SIG-M5 (cell line): ENCODE results near the gene DCTN2.
"Not testable (repeated sequence)": the region's sequence is repeated elsewhere in the genome, so short reads cannot be mapped to it uniquely, and the experiment has no call there.

Source experiments
- DNase-seq: peaks from one replicate; lab custom pipeline; 2025; lab: John Stamatoyannopoulos, UW

Gene DCTN2

DNA sequence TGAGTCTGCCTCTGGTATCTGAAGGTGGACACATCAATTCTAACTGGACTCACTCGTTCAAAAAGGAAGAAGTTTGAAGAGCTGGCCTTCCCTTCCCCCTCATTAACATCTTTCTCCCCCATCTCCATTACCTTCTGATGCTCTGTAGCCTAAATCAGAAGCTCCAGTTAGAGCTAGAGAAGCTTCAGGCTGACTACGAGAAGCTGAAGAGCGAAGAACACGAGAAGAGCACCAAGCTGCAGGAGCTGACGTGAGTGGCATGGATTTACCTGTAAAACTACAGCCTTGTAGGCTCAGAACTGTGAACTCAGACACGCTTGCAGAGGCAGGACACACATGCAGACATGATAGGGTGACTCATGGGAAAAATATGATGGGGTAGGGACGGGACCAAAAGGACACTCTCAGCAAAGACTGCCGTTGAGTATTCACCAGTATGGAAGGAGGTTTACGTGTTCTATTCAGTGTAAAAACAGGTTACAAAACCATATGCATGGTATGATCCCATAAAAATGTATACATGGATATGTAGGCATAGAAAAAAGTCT is 29.7 kb upstream of the DCTN2 start:
- DNase-seq, result no peak

DNA sequence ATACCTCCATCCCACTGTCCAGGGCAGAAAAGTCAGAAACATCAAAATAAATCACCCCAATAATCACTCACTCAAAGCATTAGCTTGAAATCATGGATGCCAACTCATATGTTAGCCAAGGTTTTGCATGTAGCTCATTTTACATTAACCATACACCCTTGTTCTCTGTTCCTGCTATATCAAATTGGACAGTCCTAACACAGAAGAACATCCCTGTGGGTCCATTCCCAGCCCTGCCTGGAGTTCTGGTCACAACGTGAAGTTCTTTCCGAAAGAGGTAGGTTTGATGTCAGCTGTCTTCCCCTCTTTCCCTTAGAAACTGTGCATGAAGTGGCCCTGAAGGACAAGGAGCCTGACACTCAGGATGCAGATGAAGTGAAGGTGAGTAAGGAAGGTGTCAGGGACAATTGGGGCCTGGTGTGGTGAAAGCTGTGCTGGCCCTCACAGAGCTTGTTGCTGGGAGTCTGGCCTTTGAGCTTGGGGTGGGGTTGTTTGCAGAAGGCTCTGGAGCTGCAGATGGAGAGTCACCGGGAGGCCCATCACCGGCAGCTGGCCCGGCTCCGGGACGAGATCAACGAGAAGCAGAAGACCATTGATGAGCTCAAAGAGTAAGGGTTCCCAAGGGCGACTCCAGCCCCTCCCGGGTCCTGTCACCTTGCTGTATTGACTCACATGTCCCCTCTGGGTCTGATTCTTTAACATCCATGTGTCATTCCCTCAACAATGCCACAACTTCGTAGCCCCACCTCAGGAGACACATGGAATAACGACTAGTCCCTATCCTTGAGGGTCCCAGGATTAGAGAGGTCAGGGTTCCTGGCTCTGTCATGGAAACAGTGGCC is 29.0 kb upstream of the DCTN2 start:
- no peak for DNase-seq

DNA sequence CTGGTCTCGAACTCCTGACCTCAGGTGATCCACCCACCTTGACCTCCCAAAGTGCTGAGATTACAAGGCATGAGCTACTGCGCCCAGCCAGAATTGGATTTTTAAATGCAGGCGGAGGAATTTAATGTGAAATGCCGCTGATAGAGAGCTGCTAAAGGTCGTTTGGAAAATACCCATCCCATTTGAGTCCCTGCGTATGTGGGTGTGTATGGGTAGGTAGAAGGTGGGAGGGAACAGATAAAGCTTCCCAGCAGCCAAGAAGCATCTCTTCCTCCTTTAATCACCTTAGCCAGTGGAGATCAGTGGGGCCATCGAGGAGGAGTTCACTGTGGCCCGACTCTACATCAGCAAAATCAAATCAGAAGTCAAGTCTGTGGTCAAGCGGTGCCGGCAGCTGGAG is 27.8 kb upstream of the DCTN2 start:
- no peak for DNase-seq

DNA sequence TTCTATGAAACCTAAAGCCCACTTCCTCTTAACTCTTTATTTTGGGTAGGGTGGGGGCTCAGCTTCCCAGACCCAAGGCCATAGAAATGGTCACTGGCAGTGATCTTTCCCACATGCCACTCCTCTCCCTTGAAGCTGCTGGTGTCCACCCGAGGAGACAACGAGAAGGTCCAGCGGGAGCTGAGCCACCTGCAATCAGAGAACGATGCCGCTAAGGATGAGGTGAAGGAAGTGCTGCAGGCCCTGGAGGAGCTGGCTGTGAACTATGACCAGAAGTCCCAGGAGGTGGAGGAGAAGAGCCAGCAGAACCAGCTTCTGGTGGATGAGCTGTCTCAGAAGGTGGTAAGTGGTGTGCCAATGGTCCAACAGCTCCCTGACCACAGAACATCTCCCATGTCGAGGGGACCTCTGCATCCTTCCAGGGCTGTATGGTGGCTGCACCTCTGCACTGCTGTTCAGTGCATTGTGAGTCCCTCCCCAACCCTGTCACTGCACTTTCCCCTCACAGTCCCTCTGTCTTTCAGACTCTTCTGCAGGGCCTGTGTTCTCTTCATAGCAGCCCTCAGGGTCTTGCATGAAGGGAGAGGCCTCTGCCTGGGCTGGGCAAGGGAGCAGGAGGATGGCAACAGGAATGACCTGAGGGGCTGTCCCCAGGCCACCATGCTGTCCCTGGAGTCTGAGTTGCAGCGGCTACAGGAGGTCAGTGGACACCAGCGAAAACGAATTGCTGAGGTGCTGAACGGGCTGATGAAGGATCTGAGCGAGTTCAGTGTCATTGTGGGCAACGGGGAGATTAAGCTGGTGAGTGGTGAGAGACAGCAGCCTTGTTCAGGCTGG is 25.2 kb upstream of the DCTN2 start:
- DNase-seq, result no peak

DNA sequence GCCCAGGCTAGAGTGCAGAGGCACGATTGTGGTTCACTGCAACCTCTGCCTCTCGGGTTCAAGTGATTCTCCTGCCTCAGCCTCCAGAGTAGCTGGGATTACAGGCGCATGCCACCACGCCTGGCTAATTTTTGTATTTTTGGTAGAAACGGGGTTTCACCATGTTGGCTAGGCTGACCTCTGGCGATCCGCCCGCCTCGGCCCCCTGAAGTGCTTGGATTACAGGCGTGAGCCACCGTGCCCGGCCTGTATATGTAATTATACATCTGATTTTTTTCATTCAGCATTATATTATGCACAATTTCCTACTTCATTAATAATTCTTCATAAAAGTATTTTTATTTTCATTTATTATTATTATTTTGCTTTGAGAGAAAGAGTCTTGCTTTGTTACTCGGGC is 23.4 kb upstream of the DCTN2 start:
- not testable (repeated sequence) for DNase-seq

DNA sequence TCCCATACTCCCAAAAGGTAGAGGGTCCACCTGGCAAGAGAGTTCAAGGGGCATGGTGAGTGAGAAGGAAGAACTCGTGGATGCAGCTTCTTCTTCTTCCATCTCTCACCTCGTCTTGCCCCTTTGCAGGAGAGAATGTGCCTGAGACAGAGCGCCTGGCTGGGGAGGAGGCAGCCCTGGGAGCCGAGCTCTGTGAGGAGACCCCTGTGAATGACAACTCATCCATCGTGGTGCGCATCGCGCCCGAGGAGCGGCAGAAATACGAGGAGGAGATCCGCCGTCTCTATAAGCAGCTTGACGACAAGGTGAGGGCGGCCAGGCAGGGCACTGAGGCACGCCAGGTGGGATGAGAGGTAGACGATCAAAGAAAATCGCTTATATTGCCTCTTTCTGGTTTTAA is 22.9 kb upstream of the DCTN2 start:
- DNase-seq, result no peak

DNA sequence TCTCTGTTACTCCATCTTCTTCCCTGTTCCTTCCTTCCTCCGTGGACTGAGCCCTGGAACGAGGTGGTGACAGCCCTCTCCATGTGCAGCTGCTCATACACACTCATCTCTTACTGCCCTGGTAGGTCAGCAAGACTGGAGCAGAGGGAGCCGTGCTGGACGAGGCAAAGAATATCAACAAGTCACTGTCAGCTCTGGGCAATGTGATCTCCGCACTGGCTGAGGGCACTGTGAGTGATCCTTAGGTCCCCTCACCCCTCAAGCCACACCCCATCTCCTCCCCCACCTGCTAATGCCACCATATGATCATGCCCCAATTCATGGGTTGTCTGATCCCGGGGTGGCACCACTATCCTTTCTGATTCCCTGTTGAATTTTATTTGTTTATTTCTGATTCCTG is 21.8 kb upstream of the DCTN2 start:
- DNase-seq, result no peak

DNA sequence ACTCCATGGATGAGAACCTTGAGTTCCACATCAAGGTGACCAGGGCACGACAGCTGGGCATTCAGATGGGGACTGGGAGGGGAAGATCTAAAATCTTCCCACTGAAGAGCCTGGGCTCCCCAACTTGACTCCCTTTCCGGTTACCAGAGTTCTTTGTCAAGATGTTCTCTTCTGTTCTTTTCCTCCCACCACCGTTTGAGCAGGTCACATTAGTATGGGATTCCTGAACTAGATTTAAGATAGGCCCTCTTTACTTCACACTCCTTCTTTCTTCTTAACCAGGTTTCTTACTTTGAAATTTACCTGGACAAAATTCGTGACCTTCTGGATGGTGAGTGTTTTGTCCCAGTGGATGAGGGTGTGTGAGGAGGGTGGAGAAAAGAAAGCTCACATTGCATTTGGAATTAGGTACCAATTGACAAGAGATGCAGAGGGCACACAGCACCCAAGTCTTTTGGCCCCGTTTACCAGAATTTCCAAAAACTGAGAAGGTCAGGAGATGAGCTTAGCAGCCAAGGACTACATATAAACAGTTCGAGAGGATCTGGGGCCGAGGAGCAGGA is 17.3 kb upstream of the DCTN2 start:
- DNase-seq, result no peak

DNA sequence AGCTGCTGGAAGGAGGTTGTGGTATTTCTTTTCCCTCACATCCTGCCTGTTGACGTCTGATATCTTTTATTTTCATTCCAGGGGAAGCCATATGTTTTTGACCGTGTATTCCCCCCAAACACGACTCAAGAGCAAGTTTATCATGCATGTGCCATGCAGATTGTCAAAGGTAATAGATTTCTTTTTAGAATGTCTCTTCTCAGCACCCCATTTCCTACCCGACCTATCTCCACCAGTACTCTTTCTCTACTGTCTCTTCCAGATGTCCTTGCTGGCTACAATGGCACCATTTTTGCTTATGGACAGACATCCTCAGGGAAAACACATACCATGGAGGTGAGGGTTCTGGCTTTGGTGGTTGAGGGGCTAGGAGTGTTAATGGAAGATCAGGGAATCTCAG is 16.4 kb upstream of the DCTN2 start:
- no peak for DNase-seq

DNA sequence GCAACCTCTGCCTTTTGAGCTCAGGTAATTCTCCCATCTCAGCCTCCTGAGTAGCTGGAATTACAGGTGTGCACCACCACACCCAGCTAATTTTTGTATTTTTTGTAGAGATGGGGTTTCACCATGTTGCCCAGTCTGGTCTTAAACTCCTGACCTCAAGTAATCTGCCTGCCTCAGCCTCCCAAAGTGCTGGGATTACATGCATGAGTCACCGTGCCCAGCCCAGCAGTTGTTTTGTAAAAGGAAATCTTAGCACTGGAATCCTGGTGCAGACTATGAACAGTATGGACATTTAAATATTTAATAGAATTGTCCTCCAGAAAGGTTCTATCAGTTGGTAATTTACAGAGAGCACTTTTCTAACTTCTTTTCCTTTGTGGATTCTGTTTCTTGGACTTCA is 14.1 kb upstream of the DCTN2 start:
- not testable (repeated sequence) for DNase-seq

DNA sequence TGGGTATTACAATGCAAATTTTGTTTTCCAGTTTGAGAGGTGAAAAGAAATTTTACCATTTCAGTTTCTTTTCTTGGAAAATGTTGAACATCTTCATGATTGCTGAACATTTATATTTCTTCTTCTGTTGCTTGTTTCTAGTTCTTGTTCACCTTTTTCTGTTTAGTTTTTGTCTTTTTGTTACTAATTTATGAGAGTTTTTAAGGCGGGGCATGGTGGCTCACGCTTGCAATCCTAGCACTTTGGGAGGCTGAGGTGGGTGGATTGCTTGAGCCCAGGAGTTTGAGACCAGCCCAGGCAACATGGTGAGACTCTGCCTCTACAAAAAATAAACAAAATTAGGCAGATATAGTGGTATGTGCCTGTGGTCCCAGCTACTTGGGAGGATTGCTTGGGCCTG is 13.5 kb upstream of the DCTN2 start:
- no peak for DNase-seq

DNA sequence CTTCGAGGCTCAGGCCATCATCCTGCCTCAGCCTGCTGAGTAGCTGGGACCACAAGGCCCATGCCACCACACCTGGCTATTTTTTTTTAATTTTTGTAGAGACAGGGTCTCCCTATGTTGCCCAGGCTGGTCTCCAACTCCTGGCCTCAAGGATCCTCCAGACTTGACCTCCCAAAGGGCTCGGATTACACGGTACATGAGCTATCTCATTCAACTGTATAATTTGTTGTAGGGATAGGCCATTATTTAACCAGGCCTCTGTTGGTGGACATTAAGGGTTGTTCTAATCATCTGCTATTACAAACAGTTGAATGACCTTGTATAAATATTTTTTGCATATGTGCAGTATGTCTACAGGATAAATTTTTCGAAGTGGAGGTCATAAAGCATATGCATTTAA is 11.9 kb upstream of the DCTN2 start:
- DNase-seq, result no peak

DNA sequence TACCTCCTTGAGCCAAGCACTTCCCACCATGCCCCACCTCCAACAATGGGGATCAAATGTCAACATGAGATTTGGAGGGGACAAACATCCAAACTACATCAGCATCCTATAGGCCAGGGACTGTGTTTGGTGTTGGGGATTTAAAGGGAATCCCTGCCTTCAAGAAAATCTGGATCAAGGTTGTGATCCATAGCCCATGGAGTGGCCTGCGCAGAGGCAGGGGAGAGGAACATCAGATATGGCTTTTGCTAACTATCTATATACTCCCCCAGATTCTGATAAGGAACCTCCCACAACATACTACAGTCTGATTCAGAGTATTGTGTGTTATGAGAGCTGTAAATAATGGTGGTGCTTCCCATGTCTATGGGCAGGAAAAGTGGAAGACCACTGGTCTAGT is 7.9 kb upstream of the DCTN2 start:
- DNase-seq, result no peak

DNA sequence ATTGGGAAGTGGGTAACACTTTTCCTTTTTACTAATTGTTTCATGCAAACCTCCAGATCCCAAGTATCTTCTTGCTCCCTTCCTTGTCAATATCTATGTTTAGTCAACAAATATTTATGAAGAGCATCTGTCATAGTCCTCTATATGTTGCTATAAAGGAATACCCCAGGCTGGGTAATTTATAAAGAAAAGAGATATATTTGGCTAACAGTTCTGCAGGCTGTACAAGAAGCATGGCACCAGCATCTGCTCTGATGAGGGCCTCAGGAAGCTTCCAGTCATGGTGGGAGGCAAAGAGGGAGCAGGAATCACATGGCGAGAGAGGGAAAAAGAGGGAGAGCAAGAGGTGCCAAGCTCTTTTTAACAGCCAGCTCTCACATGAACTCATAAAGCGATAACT is 7.5 kb upstream of the DCTN2 start:
- DNase-seq, result no peak

DNA sequence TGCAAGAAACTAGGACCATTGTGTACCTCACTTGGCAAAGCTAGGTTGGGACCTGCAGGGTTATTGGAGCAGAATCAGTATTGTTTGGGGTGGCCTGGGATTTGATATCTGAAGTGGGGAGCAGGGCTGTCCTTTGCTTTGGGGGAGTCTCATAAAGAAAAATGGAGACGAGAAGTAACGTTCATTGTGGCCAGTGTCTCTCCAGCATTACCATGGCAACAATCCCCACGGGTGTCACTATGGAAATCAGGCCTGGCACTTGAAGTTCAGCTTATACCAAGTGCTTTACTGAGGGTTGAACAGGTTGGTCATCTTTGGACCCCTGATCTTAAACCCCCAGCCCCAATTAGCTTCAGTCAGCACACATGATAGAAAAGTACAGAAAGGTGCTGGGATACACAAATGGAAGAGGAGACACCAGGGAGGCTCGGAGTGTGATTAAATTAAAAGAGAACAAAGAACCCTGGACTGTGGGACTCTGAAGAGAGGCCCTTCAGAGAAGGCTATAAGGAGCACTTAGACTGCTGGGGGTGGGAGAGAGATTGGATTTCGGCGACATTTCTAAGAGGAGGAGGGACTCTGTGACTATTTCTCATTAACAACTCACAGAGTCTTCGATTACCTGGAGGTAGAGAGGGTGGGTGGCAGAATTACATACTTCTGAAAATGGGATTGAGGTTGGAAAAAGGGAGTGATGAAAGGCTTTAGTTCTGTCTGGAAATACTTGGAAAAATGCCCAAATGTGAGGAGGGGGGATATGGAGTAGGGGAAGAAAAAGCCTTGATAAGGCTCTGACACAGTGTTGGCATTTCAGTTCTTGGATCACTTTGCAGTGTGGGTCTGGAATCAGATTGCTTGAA is 6.6 kb upstream of the DCTN2 start:
- no peak for DNase-seq

DNA sequence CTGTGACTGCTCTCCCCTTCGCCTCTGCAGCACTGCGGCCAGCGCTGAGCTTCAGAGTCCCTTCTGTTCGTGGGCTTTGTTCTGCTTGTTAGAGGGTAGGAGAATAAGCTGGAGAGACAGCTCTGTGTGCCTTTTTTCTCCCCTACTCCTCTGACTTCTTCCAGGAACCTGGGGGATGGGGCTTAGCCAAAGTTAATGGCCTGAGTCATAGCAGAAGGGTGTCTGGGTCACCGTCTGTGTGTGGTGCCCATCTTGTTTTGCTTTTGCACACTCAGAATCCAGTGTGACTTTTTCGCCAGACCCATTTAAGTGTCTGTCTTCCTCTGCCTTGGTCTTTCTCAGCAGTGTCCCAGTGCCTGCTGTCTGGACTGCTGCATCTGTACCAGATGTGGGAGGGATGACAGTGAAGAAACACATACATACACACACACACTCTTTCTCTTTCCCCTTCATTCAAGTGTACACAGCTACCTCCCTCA is 5.9 kb upstream of the DCTN2 start:
- DNase-seq, result no peak

DNA sequence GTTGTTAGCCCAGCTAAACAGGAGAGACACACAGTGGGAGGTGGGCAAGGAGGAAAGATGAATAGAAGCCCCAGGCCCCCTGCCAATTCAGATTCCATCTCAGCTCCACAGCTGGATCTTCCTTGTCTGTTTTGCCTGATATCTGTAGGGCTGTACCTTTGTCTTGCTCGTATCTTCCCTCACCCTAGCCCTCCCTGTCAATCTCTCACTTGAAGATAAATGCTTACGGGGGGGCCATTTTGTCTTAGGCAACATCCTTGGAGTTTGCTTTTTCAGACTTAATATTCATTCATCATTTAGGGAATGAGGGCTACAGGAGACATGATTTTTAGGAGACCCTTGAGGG is 5.3 kb upstream of the DCTN2 start:
- no peak for DNase-seq

DNA sequence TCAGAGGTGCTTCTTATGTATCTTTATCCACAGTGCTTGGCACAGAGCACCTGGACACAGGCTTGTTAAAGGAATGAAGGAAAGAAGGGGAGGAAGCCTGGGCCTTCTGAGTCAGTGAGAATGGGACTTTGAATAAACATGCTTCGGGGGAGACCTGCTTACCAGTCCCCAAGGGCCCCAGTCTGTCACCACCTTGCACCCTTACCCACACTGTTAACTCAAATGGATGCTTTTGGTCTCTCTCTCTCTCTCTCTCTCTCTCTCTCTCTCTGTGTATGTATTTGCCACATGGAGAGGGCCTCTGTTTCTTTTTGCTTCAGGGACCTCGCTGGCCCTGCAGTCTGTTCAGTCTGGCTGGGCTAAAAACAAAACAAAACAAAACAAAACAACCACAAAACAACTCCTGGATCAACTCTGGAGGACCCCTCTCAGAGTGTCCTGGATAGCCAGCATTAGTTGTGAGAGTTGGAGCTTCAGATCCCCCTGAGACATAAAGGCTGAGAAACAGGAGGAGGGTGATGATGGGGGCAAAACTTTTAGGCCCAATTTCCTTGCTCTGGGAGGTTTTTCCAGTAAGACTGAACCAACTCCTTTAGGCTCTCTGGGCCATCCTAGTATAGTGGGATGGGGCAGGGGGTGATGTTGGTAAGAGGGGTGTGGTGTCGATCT is 4.8 kb upstream of the DCTN2 start:
- DNase-seq, result no peak

DNA sequence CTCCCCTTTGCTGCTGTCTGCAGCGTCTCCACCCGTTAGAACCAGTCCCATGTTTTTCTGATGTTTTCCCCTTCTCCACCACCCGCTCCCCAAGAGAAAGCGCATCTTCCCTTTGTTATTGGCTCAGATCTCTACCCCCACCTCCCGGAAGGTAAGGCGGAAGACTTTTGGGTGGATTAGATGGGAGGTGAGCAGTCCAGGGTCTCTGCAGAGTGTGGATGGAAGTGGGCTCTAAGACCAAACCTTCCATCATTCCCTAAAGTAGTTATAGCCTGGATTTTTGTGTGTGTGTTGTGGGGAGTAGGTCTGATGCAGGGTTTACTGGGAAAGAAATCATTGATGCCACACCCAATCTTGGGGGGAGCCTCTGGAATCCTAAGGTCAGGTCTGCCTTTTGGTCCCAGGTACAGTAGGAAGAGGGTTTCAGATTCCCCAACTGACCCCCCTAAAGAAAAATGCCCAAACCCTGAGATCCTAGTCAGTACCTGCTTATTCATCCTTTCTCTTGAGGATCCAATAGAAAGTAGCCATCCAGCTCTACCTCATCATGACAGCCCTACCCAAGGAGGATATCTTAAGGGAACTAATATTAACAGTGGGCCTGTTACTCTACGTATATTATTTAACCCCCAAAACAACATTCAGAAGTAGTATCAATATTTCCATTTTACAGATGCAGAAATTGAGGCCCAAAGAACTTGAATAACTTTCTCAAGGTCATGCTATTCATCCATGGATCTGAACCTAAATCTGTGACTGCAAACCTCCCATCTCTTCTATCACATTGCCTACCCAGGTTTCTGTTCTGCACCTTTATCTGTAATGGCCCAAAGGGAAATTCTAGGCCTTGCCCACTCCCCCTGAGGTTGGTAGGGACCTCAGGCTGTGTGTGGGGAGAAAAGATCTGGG is 3.9 kb upstream of the DCTN2 start:
- no peak for DNase-seq
